ENCODE data around the gene NACA2.

The NACA2 gene

GRCh38 chr17:61584866-61585265, 6.2 kb downstream of the NACA2 start:
- H3K4me3 ChIP-seq (ENCODE audit: low read length) = no peak overlapping the region
- no peak for TF ChIP-seq CTCF (conservative IDR thresholded peaks at IDR 0.05; ENCODE audit: low read depth, low read length)
- no peak for DNase-seq (ENCODE audit: low read depth)

- no peak for DNase-seq (ENCODE audit: low read depth)
- no peak for TF ChIP-seq CTCF (conservative IDR thresholded peaks at IDR 0.05; ENCODE audit: low read depth, low read length)
- H3K4me3 ChIP-seq (ENCODE audit: low read length) = no peak overlapping the region
These were observed 6.8 kb downstream of the NACA2 start for GRCh38 chr17:61584266-61584665.

GRCh38 chr17:61583660-61584264, 7.3 kb downstream of the NACA2 start:
- no peak overlapping the region for H3K4me3 ChIP-seq (ENCODE audit: low read length)
- TF ChIP-seq CTCF (conservative IDR thresholded peaks at IDR 0.05; ENCODE audit: low read depth, low read length) = no peak
- DNase-seq (ENCODE audit: low read depth) = no peak

GRCh38 chr17:61583242-61583641, 7.8 kb downstream of the NACA2 start:
- DNase-seq (ENCODE audit: low read depth) = peak; percentile 9
- H3K4me3 ChIP-seq (ENCODE audit: low read length) = no peak overlapping the region
- TF ChIP-seq CTCF (conservative IDR thresholded peaks at IDR 0.05; ENCODE audit: low read depth, low read length) = peak; percentile 39

- no peak for DNase-seq (ENCODE audit: low read depth)
- no peak for TF ChIP-seq CTCF (conservative IDR thresholded peaks at IDR 0.05; ENCODE audit: low read depth, low read length)
- no peak overlapping the region for H3K4me3 ChIP-seq (ENCODE audit: low read length)
These were observed 8.4 kb downstream of the NACA2 start for GRCh38 chr17:61582593-61582992.

GRCh38 chr17:61581611-61582349, 9.2 kb downstream of the NACA2 start:
- no peak for TF ChIP-seq CTCF (conservative IDR thresholded peaks at IDR 0.05; ENCODE audit: low read depth, low read length)
- H3K4me3 ChIP-seq (ENCODE audit: low read length) = no peak overlapping the region
- DNase-seq (ENCODE audit: low read depth) = no peak

- no peak for TF ChIP-seq CTCF (conservative IDR thresholded peaks at IDR 0.05; ENCODE audit: low read depth, low read length)
- H3K4me3 ChIP-seq (ENCODE audit: low read length) = no peak overlapping the region
- no peak for DNase-seq (ENCODE audit: low read depth)
These were observed 10.5 kb downstream of the NACA2 start for GRCh38 chr17:61580502-61580901.

Data from retinal pigment epithelial cell (primary cell).